GM21423 (cell line): ENCODE results near the gene ATP10A.

ENCODE experiments used
- ATAC-seq: cut with Tn5 transposase; IDR thresholded peaks from one replicate; pipeline ENCODE4 v1.9.1; 2021; ENCODE audit warnings: mild to moderate bottlenecking, moderate library complexity; ENCODE audit not compliant: unreplicated experiment

The ATP10A gene, protein sequence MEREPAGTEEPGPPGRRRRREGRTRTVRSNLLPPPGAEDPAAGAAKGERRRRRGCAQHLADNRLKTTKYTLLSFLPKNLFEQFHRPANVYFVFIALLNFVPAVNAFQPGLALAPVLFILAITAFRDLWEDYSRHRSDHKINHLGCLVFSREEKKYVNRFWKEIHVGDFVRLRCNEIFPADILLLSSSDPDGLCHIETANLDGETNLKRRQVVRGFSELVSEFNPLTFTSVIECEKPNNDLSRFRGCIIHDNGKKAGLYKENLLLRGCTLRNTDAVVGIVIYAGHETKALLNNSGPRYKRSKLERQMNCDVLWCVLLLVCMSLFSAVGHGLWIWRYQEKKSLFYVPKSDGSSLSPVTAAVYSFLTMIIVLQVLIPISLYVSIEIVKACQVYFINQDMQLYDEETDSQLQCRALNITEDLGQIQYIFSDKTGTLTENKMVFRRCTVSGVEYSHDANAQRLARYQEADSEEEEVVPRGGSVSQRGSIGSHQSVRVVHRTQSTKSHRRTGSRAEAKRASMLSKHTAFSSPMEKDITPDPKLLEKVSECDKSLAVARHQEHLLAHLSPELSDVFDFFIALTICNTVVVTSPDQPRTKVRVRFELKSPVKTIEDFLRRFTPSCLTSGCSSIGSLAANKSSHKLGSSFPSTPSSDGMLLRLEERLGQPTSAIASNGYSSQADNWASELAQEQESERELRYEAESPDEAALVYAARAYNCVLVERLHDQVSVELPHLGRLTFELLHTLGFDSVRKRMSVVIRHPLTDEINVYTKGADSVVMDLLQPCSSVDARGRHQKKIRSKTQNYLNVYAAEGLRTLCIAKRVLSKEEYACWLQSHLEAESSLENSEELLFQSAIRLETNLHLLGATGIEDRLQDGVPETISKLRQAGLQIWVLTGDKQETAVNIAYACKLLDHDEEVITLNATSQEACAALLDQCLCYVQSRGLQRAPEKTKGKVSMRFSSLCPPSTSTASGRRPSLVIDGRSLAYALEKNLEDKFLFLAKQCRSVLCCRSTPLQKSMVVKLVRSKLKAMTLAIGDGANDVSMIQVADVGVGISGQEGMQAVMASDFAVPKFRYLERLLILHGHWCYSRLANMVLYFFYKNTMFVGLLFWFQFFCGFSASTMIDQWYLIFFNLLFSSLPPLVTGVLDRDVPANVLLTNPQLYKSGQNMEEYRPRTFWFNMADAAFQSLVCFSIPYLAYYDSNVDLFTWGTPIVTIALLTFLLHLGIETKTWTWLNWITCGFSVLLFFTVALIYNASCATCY (N-terminal part only)

DNA sequence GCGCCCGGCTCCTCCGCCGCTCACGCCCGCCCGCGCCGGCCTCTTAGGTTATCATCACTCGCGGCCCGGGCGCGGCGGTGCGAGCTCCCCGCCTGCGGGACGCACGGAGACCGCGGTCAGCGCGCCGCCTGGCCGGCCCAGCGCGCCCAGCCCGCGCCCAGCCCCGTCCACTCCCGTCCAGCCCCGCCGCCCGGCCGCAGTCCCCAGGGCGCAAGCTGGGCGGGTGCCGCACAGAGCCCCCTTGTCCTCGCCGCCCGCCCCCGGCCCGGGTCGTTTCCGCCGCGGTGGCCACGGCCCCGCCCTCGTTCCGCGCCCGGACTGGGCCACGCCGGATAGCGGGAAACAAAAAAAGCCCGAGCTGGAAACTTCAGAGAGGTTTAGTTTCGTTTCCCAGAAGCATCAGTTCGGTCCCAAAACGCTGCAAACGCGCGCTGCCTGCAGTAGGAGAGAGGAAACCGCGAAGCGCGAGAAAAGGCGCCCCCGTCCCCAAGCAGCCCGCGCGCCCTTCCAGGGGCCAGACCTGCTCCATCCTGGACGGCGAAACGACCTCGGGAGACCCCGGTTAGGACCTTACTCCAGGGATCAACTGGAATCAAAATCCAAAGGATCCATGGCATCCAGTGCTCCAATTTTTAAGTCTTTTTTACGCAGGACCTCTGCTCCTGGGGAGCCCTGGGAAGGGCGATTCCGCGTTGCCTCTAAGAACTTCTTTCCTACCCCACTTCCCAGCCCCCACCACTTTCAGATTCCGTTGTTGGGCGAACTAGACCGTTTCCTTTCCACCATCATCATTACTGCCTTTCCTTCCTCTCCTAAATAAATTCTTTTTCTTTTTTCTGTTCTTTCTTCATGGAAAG is at the start of gene ATP10A:
ATP10A (minus strand) TSS at position 217 of the 857 bp plus-strand sequence. CDS start 231 bp downstream, outside the sequence.
- no peak for ATAC-seq

DNA sequence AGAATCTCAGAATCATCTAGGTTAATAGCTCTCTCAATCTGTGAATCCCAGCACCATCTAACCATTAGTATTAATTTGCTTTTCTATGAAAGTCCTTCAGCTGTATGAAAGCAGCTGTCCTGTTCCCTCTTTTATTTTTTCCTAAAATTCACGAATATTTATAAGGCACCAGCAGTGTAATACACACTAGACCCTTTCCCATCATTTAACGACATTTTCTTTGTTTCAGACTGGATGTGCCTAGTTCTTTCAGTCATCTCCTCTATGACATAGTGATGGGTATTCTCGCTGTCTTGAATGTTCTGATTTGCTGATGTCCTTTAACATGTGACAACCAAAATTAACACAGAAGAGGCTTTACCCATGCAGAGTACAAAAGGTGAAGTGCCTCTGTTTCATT is 48.9 kb upstream of the ATP10A start:
- no peak for ATAC-seq

DNA sequence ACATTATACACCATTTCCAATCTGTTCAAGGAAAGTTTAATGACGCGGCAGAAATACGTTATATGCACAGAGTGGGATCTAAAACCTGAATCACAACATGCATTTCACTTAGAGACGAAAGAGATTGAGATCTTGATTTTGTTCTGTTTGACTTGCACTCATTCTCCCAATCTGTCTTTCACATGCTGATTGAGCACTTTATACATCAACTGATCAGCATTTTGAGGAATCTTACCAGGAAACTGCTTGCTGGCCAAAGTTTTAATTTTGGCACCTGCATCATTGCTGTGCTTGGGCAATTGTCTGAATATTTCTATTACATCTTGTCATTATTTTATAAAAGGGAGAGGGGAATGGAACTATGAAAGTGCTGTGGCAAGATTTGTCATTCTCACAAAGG is 47.7 kb upstream of the ATP10A start:
- ATAC-seq: no peak

DNA sequence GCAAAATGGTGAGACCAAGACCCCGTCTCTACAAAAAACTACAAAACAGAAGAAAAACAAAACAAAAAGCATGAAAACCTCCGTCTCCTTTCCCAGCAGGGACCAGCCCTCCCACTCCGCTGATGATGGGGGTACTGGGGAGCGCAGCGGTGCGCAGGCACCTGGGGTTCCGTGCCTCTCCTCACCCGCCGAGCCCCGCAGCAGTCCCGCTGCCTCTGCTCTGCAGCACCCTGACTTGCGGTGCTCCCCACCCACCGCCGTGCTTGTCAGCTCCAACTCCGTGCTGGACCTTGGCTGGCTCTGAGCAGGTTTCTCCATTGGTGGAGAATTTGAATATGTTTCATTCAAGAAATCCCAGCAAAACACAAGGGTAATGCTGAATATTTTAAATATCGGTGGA is 46.7 kb upstream of the ATP10A start:
- no peak for ATAC-seq

DNA sequence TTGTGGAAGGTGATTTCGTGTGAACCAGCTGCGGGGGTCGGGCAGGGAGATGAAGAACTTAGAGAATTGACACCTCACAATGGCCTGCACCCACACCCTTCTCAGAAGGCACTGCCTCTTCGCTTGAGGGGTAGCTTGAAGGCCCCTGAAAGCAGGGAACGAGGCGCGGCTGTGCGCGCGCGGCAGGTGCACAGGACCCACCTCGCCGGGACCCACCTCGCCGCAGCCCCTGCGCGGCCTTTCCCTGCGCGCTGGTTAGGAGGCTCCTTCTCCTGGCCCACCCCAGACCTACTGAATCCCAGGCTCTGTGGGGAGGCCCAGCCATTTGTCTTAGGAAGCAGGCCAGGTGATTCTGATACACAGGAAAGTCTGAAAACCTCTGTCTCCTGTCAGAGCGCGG is 46.2 kb upstream of the ATP10A start:
- ATAC-seq: no peak

DNA sequence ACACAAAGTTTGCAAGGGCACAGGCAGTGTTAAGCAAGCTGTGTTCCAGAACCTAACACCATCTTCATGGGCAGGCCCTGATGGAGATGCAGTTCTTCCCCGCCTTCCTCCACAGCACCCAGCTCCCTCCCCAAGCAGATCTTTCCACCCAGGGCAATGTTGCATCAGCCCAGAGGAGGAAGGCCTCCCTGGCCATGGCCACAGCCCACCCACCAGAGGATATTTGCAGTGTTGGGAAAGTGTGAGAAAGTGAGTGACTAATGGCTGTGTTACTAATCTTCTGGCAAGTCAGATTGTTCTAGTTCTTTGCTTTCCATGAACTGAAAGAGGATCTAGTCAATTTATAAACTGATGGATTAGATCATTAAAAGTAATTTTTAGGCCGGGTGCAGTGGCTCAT is 42.0 kb upstream of the ATP10A start:
- ATAC-seq: no peak

DNA sequence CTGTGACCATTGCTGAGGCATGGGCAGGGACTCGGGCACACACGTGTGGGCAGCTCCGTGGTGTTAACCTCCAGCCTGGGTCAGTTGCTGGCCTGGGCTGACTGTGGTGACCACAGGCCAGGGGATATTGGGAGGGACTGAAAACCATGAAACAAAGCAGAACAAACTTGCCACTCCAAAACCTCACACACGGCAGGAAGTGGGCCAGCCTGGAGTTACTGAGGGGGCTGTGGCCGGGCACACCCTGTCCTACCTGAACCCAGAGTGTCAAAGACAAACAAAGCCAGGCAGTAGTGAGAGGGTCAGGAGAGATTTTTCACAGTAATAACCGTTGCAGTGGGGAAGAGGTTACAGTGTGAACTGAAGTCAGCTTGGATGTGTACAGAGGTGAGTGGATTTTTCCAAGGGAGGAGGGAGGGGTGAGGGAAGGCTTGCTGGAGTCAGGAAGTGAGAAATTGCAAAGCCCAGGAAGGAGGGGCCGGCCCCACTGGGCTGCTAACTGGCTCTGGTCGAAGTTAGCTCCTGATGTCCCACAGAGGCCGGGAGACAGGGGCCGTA is 40.0 kb upstream of the ATP10A start:
- no peak for ATAC-seq

DNA sequence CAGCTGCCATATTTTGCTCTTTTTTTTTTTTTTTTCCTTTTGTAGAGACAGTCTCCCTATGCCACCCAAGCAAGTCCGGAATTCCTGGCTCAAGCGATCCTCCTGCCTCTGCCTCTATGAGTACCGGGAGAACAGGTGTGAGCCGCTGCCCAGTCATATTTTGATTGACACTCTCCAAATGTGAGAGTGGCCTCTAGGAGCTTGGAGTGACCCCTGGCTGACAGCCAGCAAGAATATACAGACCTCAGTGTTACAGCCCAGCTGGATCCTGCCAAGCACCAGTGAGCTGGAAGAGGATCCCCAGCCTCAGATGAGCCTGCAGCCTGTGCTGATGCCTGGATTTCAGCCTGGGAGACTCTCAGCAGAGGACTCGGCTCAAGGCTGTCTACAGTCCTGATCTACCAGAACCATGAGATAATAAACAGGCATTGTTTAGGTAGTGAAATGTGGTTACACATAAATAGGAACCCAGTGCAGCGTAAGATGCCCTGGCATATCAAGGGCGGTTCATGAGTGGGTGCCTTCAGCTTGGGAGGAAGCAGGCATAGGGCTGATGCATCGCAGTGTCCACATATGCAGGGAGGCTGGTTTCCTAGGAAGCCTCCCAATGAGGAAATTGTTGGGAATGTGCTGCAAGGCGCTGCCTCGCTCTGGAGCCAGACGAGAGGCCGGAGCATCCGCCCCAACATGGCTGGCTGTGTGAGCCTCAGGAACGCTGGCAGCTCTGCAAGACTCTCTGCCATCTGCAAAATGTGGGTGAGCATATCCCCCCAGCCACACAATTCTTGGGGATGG is 38.9 kb upstream of the ATP10A start:
- ATAC-seq: no peak

DNA sequence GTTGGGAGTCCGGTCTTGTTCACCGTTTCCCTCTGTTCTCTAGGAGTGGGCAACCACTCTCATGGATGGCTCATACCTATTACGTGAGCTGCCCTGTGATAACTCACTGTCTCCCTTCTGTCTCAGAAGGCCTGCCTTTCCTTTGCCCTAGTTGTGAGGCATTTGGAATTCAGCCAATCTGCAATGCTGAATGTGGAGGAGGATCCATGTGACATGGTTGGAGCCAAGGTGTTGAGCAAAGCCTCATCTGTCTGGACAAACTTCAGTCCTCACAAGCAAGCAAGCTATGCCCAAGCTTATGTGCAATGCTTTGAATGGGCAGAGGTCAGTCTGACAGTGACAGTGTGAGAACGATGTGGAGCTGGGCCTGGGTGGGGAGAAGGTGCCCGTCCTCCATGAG is 37.8 kb upstream of the ATP10A start:
- no peak for ATAC-seq

DNA sequence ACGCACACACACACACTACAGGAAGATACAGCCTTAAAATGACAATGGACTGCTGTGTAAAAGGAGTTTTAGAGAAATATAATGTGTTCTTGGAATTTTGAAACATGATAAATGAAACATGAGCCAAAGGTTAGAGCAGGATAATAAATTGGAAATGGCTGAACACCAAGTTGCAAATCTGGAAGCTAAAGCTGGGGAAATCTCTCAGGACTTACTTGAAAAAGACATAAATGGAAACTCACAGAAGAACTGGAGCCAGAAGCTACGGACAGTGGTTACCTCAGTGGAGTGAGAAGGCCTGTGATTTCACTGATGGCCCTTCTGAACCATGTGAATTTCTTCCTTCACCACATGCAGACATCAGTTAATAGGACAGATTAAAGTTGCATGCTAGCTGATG is 37.3 kb upstream of the ATP10A start:
- ATAC-seq: no peak

DNA sequence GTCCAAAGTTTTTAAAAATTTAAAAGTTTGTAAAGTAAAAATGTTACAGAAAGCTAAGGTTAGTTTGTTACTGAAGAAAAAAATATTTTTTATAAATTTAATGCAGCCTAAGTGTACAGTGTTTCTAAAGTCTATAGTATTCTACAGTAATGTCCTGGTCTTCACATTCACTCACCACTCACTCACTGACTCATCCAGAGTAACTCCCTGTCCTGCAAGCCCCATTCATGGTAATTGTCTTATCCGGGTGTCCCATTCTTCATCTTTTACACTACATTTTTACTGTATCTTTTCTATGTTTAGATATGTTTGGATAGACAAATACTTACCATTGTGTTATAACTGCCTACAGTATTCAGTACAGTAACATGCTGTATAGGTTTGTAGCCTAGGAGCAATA is 36.7 kb upstream of the ATP10A start:
- ATAC-seq: no peak

DNA sequence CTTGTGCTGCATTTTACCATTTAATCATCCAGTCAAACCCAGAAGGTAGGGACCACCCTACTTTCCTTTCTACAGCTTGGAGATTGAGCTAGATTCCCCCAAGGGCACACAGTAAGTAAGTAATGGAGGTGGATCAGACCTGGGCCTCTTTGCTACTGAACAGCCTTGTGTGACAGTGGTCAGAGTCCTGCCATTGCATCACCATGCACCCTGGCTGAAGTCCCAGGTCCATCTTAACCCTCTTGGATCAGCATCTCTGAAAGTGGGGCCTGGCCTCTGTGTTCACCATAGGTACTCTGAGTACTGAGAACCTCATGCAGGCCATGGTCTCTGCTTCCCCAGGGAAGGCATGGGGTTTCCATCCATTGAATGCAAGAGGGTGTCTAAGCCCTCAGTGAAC is 34.5 kb upstream of the ATP10A start:
- no peak for ATAC-seq

DNA sequence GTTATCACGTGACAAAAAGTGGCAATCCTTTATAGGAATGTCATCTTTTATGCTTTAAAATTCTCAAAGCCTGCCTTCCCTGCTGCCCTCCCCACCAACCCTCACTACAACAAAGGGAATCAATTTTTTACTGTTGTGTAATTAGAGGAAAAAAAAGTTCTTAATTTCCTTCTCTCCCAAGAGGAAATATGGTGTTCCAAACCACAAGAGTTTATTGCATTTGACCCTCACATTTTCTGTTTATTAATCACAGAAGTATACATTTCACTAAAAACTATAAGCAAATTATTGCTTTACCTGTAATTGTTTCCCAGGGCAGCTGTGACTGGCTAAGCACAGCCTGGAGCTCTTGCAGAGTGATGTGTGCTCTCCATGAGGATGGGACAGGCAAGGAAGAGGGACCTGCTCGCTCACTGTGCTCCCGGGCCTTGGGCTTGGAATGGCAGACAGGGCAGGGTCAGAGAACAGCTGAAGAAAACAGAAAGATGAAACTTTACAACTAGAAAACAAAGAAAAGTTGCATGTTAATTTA is 31.3 kb upstream of the ATP10A start:
- no peak for ATAC-seq

DNA sequence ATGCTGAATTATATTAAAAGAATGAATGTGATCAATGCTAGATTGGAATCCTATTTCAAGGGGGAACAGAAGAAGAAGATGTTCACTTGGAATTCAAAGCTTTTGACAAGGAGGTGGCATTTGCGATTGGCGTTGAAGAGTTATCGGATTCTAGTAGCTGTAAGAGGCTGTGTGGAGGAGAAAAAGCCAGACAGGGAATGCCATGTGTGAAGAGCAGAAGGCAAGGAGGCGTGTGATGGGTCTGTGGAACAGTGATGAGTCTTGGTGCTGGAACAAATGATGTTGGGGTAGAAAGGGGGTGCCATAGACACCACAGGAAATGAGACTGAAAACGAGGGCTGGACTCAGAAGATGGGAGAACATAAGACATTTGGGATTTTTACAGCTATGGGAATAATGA is 30.5 kb upstream of the ATP10A start:
- ATAC-seq: no peak

DNA sequence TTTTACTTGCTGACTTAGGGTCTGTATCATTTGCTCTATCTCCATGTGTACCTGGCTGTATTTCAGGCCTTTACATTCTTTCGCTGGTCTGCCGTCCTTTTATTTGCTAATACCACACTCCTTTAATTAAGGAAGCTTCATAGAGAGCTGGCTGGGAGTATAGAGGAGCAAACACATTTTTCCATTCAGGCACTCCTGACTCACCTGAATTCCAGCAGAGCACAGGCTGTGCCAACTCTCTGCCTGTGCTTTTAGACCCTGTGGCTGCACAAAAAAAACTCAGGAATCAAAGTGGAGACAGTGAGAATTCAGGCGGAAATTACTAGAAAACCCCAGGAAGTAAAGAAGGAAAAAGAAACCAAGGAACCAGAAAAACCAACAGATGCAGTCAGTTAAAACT is 29.0 kb upstream of the ATP10A start:
- no peak for ATAC-seq

DNA sequence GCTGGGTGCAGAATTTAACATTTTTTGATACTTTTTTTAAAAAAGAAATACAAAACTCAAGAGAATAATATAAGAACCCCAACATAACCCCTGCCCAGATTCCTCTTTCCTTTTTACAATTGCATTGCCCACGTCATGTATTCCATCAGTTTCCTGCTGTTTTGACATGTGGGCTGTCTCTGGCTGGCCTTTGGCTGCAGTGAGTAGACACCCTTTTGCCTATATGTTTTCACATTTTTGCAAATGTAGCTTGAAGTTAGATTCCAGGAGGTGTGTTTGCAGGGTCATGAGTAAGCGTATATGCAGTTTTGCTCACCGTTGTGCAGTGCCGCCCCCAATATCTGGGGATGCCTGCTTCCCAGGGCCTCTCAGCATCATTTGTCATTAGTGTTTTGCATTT is 28.0 kb upstream of the ATP10A start:
- ATAC-seq: no peak

DNA sequence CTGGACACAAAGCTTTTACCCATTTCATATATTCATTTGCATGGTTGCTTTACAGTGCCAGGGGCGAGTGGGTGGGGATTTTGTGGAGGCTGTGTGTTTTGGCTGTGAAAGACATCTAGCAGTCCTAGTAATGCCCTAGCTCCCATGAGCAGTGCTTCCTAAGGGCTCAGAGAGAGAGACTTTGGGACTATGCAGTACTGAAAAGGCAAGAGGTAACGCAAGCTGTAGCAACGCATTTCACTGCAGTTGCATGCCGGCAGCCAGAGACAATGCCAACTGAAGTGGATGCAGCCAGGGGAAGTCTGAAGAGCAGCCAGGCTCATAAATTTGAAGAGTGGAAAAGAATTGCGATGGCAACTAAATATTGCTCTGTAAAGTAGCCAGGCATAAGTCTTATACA is 27.4 kb upstream of the ATP10A start:
- no peak for ATAC-seq

DNA sequence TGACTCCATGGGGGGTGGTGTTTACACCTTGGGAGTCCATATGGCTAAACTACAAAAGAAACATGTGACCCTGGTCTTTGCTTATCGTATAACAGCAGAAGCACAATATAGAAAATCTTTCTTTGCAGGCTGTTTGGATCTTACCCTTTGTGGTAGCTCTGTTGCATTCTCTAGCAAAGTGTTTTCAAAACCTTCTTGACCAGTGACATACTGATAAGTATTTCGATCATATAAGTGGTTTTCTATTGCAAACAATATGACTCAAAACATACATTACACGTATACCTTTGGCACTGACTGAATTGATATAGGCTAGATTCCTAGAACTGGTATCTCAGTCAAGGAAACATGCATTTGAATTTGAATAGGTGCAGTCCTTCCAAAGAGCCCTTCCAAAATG is 24.7 kb upstream of the ATP10A start:
- ATAC-seq: no peak

DNA sequence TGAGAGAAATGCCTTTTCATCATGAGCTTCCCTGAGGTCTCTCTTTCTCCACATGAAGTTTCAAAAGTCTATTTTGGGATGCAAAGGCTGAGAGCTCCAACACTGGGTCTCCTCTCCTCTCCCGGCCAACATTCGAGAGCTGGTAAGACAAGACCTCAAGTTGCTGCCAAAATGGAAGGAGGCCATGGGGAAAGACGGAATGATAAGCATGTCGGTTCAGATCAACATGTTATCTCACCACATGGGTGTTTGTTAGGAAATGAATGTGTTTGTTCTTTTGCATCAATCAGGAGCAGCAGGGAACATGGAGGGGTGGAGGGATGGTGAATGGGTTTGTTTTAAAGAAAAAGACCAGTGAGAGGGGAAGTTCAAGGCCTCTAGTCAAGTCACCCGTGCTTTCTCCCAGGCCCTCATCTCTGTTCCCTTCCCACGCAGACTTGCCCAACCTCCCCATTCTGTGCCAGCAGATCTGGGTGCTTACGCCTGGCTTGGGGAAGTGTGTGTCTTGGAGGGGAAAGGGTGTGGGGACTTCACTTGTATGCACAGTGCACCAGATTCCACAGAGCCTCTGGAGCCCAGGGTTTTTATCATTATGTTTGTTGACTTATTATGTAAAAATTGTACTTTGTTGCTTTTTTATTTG is 23.5 kb upstream of the ATP10A start:
- no peak for ATAC-seq
